Cerebellar nuclear complex (tissue), 1 donor: Measurements from ENCODE around the gene RAPGEF6.
"Not testable (repeated sequence)": the region's sequence is repeated elsewhere in the genome, so short reads cannot be mapped to it uniquely, and the experiment has no call there.

Experiments
- DNase-seq, 2 experiments: peaks; one replicate each; lab custom pipeline; 2025; lab: John Stamatoyannopoulos, UW

Gene RAPGEF6

DNA sequence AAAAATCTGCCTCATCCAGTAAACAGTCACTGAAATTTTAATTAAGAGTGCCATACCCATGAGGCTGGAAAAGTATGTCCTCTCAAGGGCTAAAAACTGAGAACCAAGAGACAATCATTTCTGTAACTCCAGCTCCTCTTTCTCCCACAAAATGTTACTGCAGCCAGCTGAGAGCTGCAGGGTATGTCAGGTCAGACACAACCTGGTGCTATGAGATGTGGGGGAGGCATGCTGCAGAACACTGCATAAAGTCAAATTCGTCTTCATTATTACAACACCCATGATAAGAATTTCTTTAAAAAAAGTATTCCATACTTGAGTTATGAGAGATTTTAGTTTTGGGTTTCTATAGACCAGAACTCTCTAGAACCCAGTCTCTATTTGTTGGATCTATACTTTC lies 209.0 kb downstream of the RAPGEF6 start:
- DNase-seq, result no peak

DNA sequence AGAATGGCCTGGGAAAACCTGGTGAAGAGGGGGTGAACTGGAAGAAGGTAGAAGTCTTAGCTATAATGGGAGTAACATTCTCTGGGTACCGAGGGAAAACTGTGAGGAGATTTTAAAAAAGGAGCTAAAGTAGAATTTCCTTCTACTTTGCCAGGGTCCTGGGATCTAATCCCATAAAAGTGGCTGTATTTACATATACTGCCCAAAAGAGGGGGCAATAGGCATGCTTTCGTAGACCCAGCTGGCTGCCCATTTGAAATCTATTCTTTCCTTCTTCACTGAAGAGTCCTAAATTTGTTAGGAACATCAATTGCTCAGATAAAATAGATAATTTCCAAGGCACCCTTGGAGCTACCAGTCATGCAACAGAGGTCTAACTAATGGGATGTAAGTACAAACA lies 212.0 kb downstream of the RAPGEF6 start:
- no peak for DNase-seq

DNA sequence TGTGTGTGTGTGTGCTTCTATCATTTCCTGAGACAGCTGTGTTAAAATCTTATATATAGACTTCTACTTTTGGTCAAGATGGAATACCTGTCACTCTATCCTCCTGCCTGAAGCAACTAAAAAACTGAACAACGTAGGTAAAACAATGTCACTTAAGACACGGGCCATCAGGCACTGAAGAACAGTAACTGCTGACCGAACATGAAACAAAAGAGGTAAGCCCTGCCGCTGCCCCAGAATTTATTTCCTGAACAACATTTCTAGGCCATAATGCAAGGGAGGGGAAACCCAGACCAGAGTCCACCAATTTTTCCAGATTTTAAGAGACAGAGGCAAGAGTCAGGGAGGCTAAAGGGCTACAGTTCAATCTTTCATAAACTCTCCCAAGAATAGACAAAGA lies 215.2 kb downstream of the RAPGEF6 start:
- DNase-seq, result no peak

DNA sequence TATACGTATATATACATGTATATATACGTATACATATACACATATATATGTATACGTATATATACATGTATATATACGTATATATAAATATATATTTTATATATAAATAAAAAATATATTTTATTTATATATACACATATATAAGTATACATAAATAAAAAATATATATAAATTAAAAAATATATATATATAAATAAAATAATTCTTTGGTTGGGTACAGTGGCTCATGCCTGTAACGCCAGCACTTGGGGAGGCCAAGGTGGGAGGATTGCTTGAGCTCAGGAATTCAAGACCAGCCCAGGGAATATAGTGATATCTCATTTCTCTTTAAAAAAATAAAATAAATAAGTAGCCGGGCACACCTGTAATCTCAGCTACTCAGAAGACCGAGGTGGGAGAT lies 216.2 kb downstream of the RAPGEF6 start:
- no peak for DNase-seq

DNA sequence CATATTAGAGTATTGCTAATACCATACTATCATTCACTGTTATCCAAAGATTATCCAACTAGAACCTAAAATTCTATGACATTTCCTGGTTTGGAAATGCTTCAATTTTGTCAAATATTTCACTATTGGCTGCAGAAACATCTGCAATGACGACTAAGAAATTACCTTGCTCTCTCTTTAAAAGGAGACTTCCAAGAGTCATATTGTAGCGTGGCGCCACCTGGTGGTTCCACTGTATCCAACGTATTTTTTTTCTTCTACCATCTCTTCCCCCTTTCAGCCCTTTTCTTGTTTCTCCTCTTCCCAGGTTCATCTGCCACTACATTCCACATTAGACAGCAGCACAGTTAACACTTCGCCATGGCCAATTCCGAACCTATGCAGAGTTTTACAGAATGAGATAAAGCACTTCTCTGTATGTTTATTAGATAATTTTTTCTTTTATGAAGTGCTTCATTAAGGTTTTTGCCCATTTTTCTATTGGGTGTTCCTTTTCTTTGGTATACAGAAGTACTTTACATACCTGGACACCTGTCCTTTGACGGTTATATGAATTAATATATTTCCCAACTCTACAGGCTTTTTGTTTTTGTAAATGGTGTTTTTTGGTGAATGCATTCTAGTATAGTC lies 217.7 kb downstream of the RAPGEF6 start:
- DNase-seq, result no peak

DNA sequence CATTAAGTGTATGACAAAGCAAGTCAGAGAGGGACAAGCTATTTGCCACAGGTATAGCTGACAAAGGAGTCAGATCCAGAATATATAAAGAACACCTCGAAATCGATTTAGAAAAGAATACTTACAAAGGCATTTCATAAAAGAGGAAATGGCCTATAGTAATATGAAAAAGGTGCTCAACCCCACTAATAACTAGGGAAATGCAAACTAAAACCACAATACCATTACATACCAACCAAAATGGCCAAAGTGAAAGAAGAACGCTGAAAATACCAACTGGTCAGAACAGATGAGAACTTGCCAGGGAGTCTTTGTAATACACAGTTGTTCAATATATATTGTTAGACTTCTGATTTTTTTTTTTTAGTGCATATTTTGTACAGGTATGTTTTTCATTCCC lies 218.3 kb downstream of the RAPGEF6 start:
- DNase-seq, result no peak

DNA sequence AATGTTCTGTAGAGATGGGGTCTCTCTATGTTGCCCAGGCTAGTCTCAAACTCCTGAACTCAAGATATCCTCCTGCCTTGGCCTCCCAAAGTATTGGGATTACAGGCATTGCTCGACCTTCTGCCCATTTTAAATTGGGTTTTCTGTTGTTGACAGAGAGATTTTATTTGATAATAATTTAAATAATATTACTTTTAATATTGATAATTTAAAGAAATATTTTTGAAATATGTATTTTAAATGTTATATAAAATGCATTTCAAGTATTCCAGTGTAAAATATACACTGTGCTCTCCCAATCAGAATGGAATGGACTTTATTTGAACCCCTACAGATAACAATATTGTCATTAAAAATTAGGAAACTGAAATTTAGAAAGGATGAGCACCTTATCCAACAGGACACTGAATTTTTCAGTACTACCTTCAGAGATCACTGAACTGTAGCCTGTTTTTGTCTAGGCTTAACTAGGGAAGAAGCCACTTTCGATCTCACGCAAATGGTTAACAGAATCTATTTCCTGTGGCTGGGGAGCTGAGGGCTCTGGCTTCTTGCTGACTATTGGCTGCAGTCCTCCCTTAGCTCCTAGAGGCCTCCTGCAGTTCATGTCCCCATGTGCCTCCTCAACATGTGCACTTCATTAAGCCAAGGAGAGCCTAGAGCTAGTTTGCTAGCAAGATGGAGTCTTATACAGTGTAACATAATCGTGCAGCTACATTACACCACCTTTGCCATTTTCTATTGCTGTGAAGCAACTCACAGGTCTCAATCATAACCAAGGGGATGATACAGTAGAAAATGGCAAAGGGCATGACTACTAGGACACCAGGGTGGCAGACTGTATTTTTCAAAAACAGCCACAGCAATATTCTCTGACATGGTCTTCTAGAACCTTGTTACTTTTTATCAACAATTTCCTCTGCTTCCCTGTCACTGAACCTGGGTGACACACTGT lies 221.1 kb downstream of the RAPGEF6 start:
- DNase-seq, result no peak

DNA sequence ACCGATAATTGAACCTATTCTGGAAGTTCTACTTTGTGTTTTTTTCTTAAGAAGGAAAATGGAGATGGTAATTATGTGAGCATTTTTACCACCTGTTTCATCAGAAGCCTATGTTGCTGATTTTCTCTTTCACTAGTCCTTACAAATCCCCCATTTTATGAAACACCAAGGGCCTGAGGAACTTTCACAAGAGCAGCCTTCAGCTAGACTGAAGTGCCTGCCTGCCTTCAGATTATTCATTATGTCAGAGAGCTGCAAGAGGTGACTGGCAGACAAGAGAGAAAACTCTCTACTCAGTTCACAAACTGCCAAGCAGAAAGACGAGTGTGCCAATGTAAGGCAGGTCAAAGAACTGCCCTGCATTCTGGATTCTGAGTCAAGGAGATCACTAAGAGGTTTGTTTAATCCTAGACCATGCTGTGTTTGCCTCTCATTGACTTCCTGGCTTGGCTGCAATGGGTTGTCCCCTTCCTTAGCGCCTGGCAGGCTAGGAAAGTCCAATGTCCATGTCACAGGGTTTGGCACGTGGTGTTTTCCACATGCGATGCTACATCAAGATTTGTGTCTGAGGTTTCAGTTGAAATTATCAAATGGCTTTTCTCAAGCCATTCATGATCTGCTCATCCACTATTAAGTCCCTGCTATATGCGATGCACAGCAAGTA lies 227.9 kb downstream of the RAPGEF6 start:
- DNase-seq, result no peak

DNA sequence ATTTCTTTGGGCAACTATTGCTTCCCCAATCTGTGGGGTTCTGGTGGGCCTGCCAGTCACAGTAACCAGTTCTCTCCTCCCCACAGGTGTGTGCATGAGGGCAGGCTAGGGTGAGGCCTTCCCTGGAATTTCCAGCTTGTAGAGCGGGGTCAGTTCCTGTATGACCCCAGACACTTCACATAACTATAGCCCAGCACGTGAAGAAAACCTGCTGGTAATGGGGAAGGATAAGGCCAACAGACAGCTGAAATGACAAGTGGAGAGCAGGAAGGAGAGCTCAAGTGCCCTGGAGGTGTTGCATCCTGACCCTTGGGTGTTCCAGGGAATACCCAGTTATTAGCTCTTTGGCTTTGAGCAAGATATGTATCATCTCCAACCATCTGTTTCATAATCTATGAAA lies 229.0 kb downstream of the RAPGEF6 start:
- DNase-seq, result no peak

DNA sequence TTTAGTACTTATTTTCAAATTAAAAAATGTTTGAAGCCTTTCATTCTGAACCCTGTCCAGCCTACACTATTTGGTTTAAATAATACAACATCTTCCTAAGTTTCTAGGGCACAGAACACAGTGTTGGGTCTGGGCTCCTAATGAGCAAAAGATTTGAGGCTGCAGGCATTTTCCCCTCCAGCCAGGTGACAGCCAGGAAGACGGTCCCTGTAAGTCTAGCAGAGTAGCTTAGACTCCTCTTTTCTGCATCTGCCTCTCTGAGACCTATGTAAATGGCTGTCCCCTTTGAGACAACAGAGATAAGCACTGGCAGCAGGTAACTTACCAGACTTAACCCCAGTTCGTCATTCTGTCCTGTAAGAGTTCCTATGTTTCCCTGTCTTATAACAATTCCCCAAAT lies 229.4 kb downstream of the RAPGEF6 start:
- DNase-seq, result no peak

DNA sequence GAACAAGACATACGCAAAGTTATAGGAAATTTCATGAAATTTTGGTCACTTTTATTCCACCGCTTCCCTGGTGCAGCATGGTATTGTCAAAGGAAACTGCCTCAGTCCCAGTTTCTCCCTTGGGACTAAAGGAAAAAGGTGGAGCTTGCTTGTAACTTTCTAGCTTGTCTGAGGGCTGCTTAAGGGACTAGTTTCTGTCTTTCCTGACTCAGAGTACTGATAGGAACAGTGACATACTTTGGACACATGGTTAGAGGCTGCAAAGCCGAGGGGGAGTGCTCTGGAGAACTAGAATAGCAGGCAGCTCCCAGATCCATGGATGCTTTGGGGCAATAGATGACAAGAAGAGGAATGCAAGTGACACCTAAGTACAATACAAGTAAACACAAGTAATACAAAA lies 234.4 kb downstream of the RAPGEF6 start:
- no peak for DNase-seq

DNA sequence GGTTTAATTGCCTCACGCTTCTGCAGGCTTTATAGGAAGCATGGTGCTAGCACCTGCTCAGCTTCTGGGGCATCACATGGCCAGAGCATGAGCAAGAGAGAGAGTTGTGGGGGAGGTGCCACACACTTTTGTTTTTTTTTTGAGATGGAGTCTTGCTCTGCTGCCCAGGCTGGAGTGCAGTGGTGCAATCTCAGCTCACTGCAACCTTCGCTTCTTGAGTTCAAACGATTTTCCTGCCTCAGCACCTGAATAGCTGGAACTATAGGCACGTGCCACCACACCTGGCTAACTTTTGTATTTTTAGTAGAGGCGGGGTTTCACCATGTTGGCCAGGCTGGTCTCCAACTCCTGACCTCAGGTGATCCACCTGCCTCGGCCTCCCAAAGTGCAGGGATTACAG lies 236.0 kb downstream of the RAPGEF6 start:
- DNase-seq, result not testable (repeated sequence)

DNA sequence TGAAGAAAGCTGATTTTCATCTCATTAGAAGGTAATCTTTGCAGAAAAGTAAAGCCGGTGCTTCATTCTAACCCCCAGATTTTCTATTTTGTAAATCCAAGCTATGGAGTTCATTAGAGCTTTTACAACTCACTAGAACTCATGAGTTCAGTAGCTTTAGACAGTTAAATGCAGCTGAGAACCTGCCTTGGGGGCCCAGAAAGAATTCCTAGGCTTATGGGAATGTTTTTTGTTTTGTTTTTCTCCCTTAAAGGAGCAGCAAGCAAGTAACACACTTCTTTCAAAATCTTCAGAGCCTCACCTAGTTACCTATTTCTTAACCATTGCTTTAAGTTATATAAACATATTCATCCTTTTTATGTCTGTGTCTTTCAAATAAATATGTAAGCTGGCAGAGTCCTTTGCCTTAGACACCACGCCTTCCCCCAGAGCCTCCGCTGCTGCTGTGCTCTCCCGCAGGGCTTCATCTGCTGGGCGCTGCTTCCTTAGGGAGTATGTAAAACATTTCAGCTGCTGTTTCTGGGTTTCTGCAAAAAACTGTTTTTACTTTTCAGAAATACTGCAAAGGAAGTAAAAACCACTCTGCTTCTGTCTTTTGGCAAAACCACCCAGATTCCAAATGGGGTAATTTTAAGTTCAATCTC lies 238.3 kb downstream of the RAPGEF6 start:
- no peak for DNase-seq

DNA sequence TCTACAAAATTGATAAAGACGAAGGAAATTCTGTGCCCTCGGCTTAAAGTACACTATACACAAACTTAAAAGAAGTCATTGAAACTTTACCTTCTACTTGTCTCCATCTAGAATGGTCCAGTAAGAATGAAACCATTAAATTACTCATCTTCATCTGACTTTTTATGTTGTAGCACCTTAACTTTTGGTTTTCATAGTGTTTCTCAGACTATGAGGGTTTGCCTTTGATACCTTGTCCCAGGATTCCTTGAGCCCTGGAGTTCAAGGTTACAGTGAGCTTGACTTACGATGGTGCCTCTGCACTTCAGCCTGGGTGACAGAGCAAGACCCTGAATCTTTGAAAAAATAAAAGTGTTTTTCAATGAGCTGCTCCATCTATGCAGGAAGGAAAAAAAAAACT lies 239.0 kb downstream of the RAPGEF6 start:
- no peak for DNase-seq

DNA sequence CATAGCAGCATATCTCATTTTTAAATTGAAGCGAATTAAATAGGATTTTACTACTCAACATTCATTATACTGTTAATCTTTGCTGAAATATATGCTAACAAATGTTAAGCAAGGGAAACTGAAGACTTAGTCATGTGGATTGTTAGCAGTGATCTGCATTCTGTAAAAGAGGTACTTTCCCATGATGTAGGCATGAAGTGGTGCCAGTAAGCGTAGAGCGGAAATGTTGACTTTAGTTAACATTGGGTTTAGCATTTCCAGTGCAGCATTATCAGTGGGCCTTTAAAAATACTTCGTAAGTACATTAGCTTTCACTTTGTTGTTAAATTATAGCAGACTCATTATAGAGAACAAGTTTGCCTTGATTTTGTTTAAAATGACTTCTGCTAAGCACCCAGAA lies 240.9 kb downstream of the RAPGEF6 start:
- no peak for DNase-seq

DNA sequence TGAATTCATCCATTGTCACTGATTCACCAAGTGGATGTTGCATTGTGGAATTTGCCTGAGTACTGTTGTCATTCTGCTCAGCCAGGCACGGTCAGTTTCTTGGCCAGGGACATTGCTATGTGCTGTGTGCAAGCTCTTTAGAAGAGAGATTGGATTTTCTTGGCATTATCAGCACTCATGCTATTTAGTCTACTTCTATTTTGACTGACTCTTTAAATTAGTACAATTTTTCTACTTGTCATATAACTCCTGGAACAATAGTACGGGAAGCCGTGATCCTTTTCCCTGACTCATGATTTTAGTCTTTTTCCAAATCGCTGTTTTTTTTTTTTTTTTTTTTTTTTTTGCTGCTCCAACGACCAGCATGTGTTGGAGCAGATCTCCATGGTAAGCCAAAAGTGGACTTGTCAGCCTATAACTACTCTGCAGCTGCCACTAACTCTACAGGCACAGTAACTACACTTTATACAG lies 241.5 kb downstream of the RAPGEF6 start:
- no peak for DNase-seq

DNA sequence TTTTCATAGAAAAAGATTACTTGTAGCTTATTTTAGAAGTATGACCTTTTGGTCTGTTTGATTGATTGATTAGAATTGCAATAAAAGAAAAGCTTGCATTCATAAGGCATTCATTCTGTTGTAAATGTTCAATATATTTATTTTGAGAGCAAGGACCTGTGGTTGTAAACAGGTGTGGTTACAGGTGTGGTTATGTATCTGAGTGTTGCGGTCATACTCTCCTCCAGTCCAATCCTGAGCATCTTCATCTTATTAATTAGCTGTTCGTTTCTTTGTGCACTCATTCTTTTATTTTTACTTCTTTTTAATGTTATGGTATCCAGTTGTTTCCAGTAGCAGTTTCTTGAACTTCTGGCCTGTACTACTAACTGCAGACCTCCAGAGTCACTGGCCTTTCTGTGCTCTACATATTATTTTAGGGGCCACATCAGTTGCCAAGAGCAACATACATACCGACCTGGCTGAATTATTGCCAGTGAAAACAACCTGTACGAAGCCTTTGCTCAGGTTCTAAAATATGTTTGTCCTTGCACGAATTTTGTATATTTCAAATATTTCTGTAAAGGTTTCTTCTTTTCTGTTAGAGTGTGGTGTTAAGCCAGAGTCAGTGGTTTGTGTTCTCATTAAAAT lies 242.4 kb downstream of the RAPGEF6 start:
- DNase-seq, result no peak

DNA sequence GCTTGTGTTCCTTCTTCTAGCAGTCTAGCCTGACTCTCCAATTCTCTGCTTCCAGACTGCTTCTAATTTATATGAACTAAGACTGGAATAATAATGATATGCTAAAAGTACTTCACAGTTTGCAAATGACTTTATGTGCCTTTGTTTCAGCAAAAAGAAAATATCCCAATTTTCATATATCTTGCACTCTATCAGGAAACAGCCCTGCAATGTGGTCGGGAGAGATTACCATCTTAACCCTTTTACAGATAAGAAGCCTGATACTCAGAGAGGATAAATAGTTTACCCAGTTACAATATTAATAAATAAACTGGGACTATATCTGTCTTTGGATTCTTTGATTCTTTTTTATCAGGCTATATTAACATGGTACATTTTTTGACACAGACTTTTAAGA lies 245.2 kb downstream of the RAPGEF6 start:
- DNase-seq, result no peak

DNA sequence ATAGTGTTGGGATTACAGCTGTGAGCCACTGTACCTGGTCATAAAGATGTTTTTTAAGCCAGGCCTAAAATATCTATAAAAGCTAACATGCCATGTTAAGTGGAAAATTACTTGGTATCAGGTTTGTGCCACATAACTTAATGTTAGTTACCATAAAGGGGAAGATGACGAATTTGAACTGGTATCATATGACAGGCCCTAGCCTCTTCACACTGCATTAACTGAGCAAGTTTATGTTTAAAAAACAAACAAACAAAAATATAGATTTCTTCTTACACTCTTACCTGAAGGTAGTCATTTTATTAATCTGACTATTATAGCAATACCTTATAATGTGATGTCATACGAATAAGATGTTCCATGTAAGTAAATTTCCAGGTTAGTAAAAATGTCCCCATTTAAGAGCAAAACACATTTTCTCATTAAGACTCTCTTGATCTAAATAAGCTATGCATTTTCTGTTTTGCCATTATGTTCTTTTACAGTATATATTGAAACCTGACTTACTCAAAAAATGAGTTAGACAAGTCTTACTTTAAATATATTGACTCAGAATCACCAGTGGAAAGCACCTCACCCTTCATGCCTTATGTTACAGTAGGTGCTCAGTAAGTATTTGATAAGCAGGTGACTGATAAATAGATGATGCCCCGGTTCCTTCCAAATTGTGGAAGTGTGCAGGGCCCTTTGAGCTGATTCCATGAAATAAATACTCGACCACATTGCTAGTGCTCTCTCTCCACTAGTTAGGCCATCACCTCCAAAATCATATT lies 245.7 kb downstream of the RAPGEF6 start:
- no peak for DNase-seq

DNA sequence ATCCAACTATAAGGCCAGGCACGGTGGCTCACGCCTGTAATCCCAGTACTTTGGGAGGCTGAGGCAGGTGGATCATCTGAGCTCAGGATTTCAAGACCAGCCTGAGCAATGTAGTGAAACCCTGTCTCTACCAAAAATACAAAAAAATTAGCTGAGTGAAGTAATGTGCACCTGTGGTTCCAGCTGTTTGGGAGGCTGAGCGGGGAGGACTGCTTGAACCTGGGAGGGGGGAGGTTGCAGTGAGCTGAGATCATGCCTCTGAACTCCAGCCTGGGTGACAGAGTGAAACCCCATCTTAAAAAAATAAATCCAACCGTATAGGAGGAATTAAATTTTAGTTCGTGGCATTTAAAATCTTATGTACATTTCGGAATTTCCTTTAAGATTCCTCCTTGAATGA lies 247.8 kb downstream of the RAPGEF6 start:
- no peak for DNase-seq

DNA sequence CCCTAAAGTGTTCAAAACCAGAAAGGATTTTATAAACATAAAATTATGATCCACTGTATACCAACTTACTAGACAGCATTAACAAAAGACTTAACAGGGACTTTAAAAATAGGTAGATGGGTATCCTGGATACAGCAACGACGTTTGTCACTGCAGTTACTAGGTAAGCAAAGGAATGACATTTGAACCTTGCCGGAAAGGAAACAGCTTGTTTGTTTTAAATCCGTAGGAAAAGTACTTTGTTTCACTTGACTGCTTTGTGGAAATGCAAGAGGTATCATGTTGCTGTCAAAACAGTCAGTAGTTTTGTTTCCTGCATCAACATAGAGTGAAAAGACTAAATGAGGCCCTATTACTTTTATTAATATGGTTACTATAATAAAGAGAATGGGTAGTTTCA lies 248.2 kb downstream of the RAPGEF6 start:
- no peak for DNase-seq
